Activated T-helper 2 cell treated with anti-CD3 and anti-CD28 coated beads, Interferon-gamma antibody, Interleukin-2, Interleukin-4, amounts not matched to agents 10 μg/mL and 5 μg/mL and 100 μg/mL, durations not matched to agents 14 hours and 24 hours and 36 hours (primary cell): Measurements from ENCODE around the gene SETDB2. TPM values are rescaled to one million over a fixed set of nuclear protein-coding genes. Genes with fewer than 3 reads are reported as not detected.

Experiments
- DNase-seq: peaks from one replicate; pipeline ENCODE4 v3.0.0; 2021; ENCODE audit warnings: low spot score
- H3K27ac Mint-ChIP-seq: one replicate; pipeline ENCODE4 v1.8.0; 2021; ENCODE audit warnings: mixed read lengths
- H3K27me3 Mint-ChIP-seq: one replicate; pipeline ENCODE4 v1.8.0; 2021; ENCODE audit warnings: low read depth, mixed read lengths
- H3K36me3 Mint-ChIP-seq: one replicate; pipeline ENCODE4 v1.8.0; 2021; ENCODE audit warnings: low read depth, mixed read lengths
- H3K4me1 Mint-ChIP-seq: one replicate; pipeline ENCODE4 v1.8.0; 2021; ENCODE audit warnings: low read depth, mixed read lengths
- H3K4me3 Mint-ChIP-seq: one replicate; pipeline ENCODE4 v1.8.0; 2021; ENCODE audit warnings: low read depth, mild to moderate bottlenecking, moderate library complexity, mixed read lengths
- H3K9me3 Mint-ChIP-seq: one replicate; pipeline ENCODE4 v1.8.0; 2021; ENCODE audit warnings: mixed read lengths
- intact Hi-C: fragments of 100-400 bp; cut with micrococcal nuclease; formaldehyde crosslinking; loops from one replicate; pipeline ENCODE4 v1.15.1; 2023
- total RNA-seq: library from RNA; stranded (reverse); gene quantifications from 2 replicates; pipeline ENCODE4 v1.2.3, GENCODE V29; 2022

SETDB2 gene
- total RNA-seq, 1 donor from 2014 or later, result 11.0 TPM

DNA sequence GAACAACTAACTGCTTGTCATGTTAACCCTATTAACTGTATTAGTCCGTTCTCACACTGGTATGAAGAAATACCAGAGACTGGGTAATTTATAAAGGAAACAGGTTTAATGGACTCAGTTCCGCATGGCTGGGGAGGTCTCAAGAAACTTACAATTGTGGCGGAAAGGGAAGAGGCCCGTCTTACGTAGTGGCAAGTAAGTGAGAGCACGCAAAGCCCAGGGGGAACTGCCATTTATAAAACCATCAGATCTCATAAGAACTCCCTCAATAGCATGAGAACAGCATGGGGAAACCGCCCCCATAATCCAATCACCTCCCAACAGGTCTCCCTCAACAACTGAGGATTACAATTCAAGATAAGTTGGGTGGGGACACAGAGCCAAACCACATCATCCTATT lies 86.4 kb downstream of the SETDB2 start:
- no peak for DNase-seq
- Mint-ChIP-seq H3K4me3 (no peak overlapping the region), H3K27ac (no peak overlapping the region), H3K9me3 (no peaks in the 10 kb centered on the region), H3K27me3 (no peaks in the 10 kb centered on the region), H3K36me3 (peaks cover 61% of the 10 kb centered on the region), H3K4me1 (peaks cover 20% of the 10 kb centered on the region)
- intact Hi-C loops, result no loop called here

DNA sequence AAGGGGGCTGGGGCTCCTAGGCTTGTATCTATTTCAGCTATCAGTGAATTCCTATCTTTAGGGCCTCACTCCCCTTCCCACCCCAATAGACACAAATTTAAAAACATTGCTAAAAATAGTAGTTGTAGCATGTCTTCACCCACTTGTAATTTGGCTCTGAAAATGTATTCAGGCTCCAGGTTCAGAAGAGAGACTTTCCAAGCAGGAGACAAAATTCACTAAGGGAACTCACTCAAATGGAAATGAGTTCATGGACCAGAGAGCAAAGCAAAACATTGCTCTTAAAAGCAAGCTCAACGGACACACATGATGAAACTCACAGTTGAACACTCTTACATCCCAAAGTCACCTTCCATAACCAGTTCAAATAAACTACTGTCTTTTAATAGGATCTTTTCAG lies 88.5 kb downstream of the SETDB2 start:
- no peaks in the 10 kb centered on the region for H3K9me3 Mint-ChIP-seq
- intact Hi-C loops, result no loop called here
- DNase-seq, result no peak
- H3K36me3 Mint-ChIP-seq, result peaks cover 59% of the 10 kb centered on the region
- H3K4me1 Mint-ChIP-seq, result peaks cover 20% of the 10 kb centered on the region
- H3K27ac Mint-ChIP-seq, result no peak overlapping the region
- H3K27me3 Mint-ChIP-seq, result no peaks in the 10 kb centered on the region
- H3K4me3 Mint-ChIP-seq, result no peak overlapping the region

DNA sequence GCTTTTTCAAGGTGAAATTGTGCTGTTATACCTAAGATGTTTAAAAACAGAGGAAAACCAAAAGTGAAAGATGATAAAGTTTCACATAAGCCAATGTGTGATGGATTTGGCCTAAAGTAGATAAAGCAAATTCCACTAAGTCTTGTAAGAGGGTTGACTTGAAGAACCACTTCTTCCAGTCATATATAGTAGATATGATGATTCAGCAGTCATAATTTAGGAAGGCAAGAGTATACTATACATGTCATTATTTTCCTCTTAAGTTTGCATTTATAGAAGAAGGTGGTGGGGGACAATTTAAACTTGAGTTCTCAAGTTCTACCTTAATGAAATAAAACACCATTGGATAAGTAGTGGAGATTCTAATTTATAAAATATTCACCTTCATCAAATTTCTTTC lies 88.9 kb downstream of the SETDB2 start:
- peaks cover 20% of the 10 kb centered on the region for H3K4me1 Mint-ChIP-seq
- intact Hi-C loops, result no loop called here
- no peaks in the 10 kb centered on the region for H3K9me3 Mint-ChIP-seq
- H3K27me3 Mint-ChIP-seq, result no peaks in the 10 kb centered on the region
- no peak overlapping the region for H3K27ac Mint-ChIP-seq
- DNase-seq, result no peak
- H3K36me3 Mint-ChIP-seq, result peaks cover 59% of the 10 kb centered on the region
- no peak overlapping the region for H3K4me3 Mint-ChIP-seq

DNA sequence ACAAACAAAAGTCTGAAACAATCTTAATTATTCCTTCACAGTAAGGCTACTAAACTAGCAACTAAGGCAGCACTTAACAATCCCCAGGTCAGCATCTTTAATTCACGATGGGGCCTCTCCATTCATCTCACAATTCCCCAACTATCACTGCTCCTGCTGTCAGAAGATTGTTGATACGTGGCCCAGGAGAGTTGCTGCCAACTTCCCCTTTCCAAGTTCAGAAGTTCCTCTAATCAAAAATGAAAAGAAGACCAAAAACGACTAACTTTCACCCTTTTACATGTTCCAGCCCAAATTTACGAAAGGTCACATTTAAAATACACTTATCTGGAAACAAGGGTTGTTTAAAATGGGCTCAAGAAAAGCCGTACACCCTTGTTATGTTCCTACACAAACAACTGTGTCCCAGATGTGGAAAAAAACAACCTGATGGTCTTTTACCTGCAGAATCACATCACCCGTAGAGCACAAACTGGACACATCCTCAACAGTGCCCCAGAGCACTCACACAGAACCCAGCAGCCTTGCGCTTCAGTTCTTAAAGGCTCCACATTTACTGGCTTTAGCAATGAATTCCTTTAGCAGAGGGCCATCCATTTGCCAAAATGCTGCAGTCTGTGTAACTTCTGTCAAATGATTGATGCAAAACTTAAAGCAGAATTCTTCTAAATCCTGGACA lies 89.7 kb downstream of the SETDB2 start:
- intact Hi-C loops, result no loop called here
- Mint-ChIP-seq H3K27ac (no peak overlapping the region), H3K4me3 (no peak overlapping the region), H3K4me1 (peaks cover 20% of the 10 kb centered on the region), H3K36me3 (peaks cover 52% of the 10 kb centered on the region), H3K9me3 (no peaks in the 10 kb centered on the region), H3K27me3 (no peaks in the 10 kb centered on the region)
- no peak for DNase-seq

DNA sequence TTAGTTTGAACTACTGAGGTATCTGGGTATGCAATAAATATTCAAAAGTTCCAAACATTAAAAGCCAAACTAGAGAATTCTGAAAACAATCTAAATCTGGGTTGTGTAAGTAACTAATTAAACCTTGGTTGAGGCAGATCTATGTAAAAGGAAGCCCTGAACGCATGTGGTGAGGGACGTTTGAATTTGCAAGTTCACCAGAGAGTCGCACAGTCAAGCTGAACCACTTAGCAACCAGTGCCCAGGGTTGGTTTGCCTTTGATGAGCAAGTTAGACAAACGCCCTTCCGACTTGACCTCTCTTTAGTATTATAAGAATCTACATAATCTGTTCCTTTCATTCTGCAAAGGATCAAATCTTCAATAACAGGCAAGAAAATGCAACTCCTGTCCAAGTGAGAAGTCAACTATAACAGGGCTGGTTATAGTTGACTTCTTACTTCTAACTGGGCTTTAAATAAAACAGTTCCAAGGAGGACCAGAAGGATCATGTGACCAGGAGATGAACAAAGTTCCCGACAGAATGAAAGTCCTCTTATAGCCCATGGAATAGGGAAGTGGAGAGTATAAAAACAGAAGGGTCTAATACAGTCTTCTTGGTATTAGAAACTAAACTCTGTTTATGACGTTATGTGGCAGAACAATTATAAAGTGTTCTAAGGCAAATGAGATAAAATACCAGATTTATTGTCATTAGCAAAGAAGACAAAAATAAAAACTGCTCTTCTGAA lies 92.2 kb downstream of the SETDB2 start:
- Mint-ChIP-seq H3K9me3 (no peaks in the 10 kb centered on the region), H3K4me3 (no peak overlapping the region), H3K4me1 (peaks cover 33% of the 10 kb centered on the region), H3K27me3 (no peaks in the 10 kb centered on the region), H3K36me3 (peaks cover 55% of the 10 kb centered on the region), H3K27ac (no peak overlapping the region)
- DNase-seq, result no peak
- intact Hi-C loops, result no loop called here

DNA sequence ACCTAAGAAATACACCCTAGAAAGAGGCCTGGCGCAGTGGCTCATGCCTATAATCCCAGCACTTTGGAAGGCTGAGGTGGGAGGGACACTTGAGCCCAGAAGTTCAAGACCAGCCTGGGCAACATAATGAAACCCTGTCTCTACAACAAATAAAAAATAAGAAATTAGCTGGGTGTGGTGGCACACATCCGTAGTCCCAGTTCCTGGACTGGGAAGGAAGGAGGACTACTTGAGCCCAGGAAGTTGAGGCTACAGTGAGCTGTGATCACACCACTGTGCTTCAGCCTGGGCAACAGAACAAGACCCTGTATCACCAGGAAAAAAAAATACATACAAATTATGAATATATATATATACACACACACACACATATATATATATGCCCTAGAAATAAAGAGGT lies 94.3 kb downstream of the SETDB2 start:
- DNase-seq, result no peak
- H3K36me3 Mint-ChIP-seq, result peaks cover 47% of the 10 kb centered on the region
- intact Hi-C loops, result no loop called here
- H3K4me1 Mint-ChIP-seq, result peaks cover 25% of the 10 kb centered on the region
- H3K27me3 Mint-ChIP-seq, result no peaks in the 10 kb centered on the region
- no peak overlapping the region for H3K4me3 Mint-ChIP-seq
- H3K27ac Mint-ChIP-seq, result no peak overlapping the region
- no peaks in the 10 kb centered on the region for H3K9me3 Mint-ChIP-seq

DNA sequence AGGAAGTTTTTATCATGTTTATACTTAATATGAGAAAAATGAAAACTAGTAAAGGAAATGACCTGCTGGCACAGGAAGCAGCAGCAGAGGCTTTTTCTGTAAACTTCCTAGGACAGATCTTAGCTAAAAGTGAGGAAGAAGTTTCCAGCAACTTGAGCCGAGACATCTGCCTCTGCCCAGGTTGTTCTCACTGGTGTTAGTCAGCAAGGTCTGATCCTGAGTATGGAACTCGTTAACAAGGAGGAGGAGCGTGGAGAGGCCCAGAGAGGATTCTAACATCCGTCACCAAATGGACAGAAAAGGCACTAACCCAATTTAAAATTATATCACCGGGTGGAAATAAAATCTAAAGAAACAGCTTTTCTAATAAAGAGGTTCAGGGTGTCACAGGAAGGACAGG lies 95.2 kb downstream of the SETDB2 start:
- Mint-ChIP-seq H3K9me3 (no peaks in the 10 kb centered on the region), H3K27me3 (no peaks in the 10 kb centered on the region), H3K36me3 (peaks cover 40% of the 10 kb centered on the region), H3K4me1 (peaks cover 21% of the 10 kb centered on the region), H3K27ac (peak overlapping the region; percentile 62), H3K4me3 (no peak overlapping the region)
- intact Hi-C loops, result no loop called here
- no peak for DNase-seq

DNA sequence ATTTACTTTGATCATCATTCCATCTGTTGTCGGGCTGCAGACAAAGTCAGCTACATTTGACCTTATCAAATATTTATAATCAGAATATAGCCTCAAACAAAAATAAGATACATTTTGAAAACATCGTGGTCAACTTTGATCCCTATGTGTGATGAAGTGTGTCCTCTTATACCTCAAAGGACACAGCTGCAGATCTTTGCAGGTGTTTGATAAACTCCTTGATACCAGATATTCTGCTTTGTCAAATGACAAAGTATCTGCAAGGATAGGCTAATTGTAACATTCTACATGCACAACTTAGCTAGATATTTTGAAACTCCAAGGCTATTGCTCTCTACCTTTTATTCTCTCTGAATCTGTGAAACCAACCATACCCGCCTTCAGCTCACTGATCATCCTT lies 95.7 kb downstream of the SETDB2 start:
- H3K36me3 Mint-ChIP-seq, result peaks cover 38% of the 10 kb centered on the region
- no peaks in the 10 kb centered on the region for H3K9me3 Mint-ChIP-seq
- H3K27me3 Mint-ChIP-seq, result no peaks in the 10 kb centered on the region
- intact Hi-C loops, result loop anchor here (2.0 kb wide), 1 partner anchor 43 kb away; no protein-coding TSS in a partner anchor
- H3K4me3 Mint-ChIP-seq, result peak overlapping the region; percentile 43
- peaks cover 21% of the 10 kb centered on the region for H3K4me1 Mint-ChIP-seq
- DNase-seq, result no peak
- H3K27ac Mint-ChIP-seq, result no peak overlapping the region

DNA sequence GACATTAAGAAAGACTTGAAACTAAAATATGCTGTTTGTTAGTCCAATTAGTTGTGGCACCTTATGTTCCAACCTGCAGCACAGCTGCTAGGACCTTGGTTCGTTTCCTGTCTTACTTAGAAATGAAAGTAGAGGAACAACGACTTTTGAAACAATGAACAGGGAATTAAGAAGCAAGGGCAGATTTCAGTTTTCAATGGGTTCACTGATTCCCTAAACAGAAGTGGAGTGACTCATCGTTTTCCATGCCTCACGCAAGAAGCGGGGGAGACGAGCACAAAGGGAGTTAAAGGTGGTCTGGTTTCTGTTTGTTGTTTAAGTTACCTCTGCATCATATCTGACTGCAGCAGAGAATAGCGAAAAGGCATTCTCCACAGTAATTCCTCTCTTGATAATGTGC lies 96.5 kb downstream of the SETDB2 start:
- H3K9me3 Mint-ChIP-seq, result no peaks in the 10 kb centered on the region
- H3K4me3 Mint-ChIP-seq, result peak overlapping the region; percentile 43
- H3K4me1 Mint-ChIP-seq, result peaks cover 19% of the 10 kb centered on the region
- peak overlapping the region; percentile 48 for H3K27ac Mint-ChIP-seq
- H3K27me3 Mint-ChIP-seq, result no peaks in the 10 kb centered on the region
- intact Hi-C loops, result loop anchor here (2.0 kb wide), 1 partner anchor 44 kb away; no protein-coding TSS in a partner anchor
- peaks cover 35% of the 10 kb centered on the region for H3K36me3 Mint-ChIP-seq
- no peak for DNase-seq

DNA sequence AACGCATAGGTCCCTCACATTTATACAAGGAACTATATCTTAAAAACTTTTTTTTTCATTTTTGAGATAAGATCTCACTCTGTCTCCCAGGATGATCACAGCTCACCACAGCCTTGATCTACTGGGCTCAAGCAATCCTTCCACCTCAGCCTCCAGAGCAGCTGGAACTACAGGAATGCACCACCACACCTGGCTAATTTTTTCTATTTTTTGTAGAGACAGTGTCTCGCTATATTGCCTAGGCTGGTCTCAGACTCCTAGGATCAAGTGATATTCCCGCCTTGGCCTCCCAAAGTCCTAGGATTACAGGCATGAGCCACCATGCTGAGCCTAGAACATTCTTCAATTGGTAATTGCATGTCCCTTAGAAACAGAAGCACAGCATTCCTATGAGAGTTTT lies 99.6 kb downstream of the SETDB2 start:
- H3K27ac Mint-ChIP-seq, result no peak overlapping the region
- no peak for DNase-seq
- H3K4me3 Mint-ChIP-seq, result no peak overlapping the region
- no peaks in the 10 kb centered on the region for H3K9me3 Mint-ChIP-seq
- H3K4me1 Mint-ChIP-seq, result peaks cover 19% of the 10 kb centered on the region
- no peaks in the 10 kb centered on the region for H3K27me3 Mint-ChIP-seq
- peaks cover 24% of the 10 kb centered on the region for H3K36me3 Mint-ChIP-seq
- intact Hi-C loops, result no loop called here

Other genes with a start within 250 kb of the SETDB2 start
- gene MLNR, start 223.9 kb upstream of the SETDB2 start, total RNA-seq, result not detected in 2 replicates
- gene CDADC1, start 196.3 kb upstream of the SETDB2 start, total RNA-seq, result 7.4 and 8.6 TPM in 2 replicates
- gene CAB39L, start 210 bp upstream of the SETDB2 start, total RNA-seq, result 4.0 and 5.8 TPM in 2 replicates
- gene PHF11, start 51.7 kb downstream of the SETDB2 start, total RNA-seq, result 47.9 and 52.9 TPM in 2 replicates
- gene RCBTB1, start 141.3 kb downstream of the SETDB2 start, total RNA-seq, result 13.5 and 16.0 TPM in 2 replicates
- 0.89 and 1.0 TPM in 2 replicates for gene ARL11, start 184.2 kb downstream of the SETDB2 start, total RNA-seq
- gene EBPL, start 247.2 kb downstream of the SETDB2 start, total RNA-seq, result 42.7 and 47.5 TPM in 2 replicates